GM13976 (cell line): ENCODE data around the gene EEFSEC.

Source experiments
- DNase-seq: peaks from one replicate; pipeline ENCODE4 v3.0.0; 2012; ENCODE audit warnings: low spot score
- CTCF ChIP-seq: IDR thresholded peaks from 2 replicates; pipeline ENCODE4 v1.5.1; 2012; ENCODE audit warnings: borderline replicate concordance, mild to moderate bottlenecking; ENCODE audit not compliant: insufficient read depth; ENCODE audit errors: extremely low read depth, missing control alignments, control extremely low read depth
- in situ Hi-C: fragments of 300-500 bp; cut with MboI; formaldehyde crosslinking; loops from one replicate; pipeline ENCODE4 v1.12.0; 2022; ENCODE audit warnings: low sequenced_read_pairs, mixed read lengths, inconsistent platforms; ENCODE audit not compliant: unreplicated experiment

The EEFSEC gene

GRCh38 chr3:128381609-128382008 is 228.3 kb downstream of the EEFSEC start:
- TF ChIP-seq CTCF: no peak
- no peak for DNase-seq
- in situ Hi-C loops: no loop called here

- no peak for DNase-seq
- TF ChIP-seq CTCF: no peak
- in situ Hi-C loops: no loop called here
Measured at GRCh38 chr3:128382221-128382807, 229.0 kb downstream of the EEFSEC start.

- no peak for TF ChIP-seq CTCF
- in situ Hi-C loops: no loop called here
- no peak for DNase-seq
Measured at GRCh38 chr3:128383316-128384235, 230.3 kb downstream of the EEFSEC start.

GRCh38 chr3:128385080-128385832 is 232.0 kb downstream of the EEFSEC start:
- no peak for TF ChIP-seq CTCF
- in situ Hi-C loops: no loop called here
- no peak for DNase-seq

- in situ Hi-C loops: no loop called here
- no peak for DNase-seq
- no peak for TF ChIP-seq CTCF
Measured at GRCh38 chr3:128388932-128389331, 235.7 kb downstream of the EEFSEC start.

GRCh38 chr3:128390867-128391266 is 237.6 kb downstream of the EEFSEC start:
- DNase-seq: no peak

More at GRCh38 chr3:128390867-128391266, 237.6 kb downstream of the EEFSEC start:
- TF ChIP-seq CTCF: no peak
- in situ Hi-C loops: no loop called here
